Endothelial cell of umbilical vein (primary cell): ENCODE data around the gene CSNK2A3.

Experiments
- CTCF ChIP-seq, 2 donors: IDR thresholded peaks; 1 replicate in 1 of 2; 2 replicates in 1 of 2; pipeline ENCODE4 v1.5.1; 2011; ENCODE audit warnings: low read length in 2 of 2, mild to moderate bottlenecking in 2 of 2, moderate library complexity in 2 of 2, control low read depth in 1 of 2, inconsistent platforms in 1 of 2, low read depth in 1 of 2; ENCODE audit not compliant: insufficient read depth in 1 of 2; ENCODE audit errors: extremely low read depth in 1 of 2
- EZH2 ChIP-seq: IDR thresholded peaks from 2 replicates; pipeline ENCODE4 v1.6.1; 2012; ENCODE audit warnings: borderline replicate concordance, low read depth, mild to moderate bottlenecking, moderate library complexity, low read length, inconsistent platforms; ENCODE audit not compliant: severe bottlenecking
- FOS ChIP-seq: IDR thresholded peaks from 2 replicates; pipeline ENCODE4 v1.6.1; 2011; ENCODE audit warnings: mild to moderate bottlenecking, low read length, moderate library complexity, borderline replicate concordance; ENCODE audit not compliant: insufficient read depth
- GATA2 ChIP-seq: IDR thresholded peaks from 2 replicates; pipeline ENCODE4 v1.7.0; 2011; ENCODE audit warnings: low read depth, mild to moderate bottlenecking, moderate library complexity, mixed read lengths, low read length; ENCODE audit not compliant: insufficient read length, insufficient read depth
- JUN ChIP-seq: IDR thresholded peaks from 2 replicates; pipeline ENCODE4 v1.6.1; 2011; ENCODE audit warnings: borderline replicate concordance, low read depth; ENCODE audit not compliant: insufficient read length, insufficient read depth
- MAX ChIP-seq: IDR thresholded peaks from 2 replicates; pipeline ENCODE4 v1.6.1; 2011; ENCODE audit not compliant: insufficient read depth, insufficient read length
- MYC ChIP-seq: IDR thresholded peaks from one replicate; pipeline ENCODE4 v1.6.1; 2011; ENCODE audit warnings: mild to moderate bottlenecking, low read depth, low read length
- POLR2A ChIP-seq: IDR thresholded peaks from 2 replicates; pipeline ENCODE4 v1.6.1; 2012; ENCODE audit warnings: low read depth, mild to moderate bottlenecking, control low read depth, low read length
- POLR2AphosphoS5 ChIP-seq: IDR thresholded peaks from 2 replicates; pipeline ENCODE4 v1.6.1; 2012; ENCODE audit warnings: low read depth, mild to moderate bottlenecking, control low read depth, low read length, moderate library complexity; ENCODE audit not compliant: insufficient read depth

- TF ChIP-seq CTCF (IDR thresholded peaks at IDR 0.05; ENCODE audit: extremely low read depth in 1 of 2, insufficient read depth in 1 of 2, low read depth in 1 of 2, low read length in 2 of 2) (no peak), POLR2AphosphoS5 (no peak), POLR2A (no peak), EZH2 (no peak), MAX (no peak), JUN (no peak), MYC (no peak), GATA2 (no peak), FOS (no peak)
These were observed 39.0 kb downstream of the CSNK2A3 start for GRCh38 chr11:11313902-11314692.
